ENCODE data around the gene CNTN3. TPM values are rescaled to one million over a fixed set of nuclear protein-coding genes. Genes with fewer than 3 reads are reported as not detected.

CNTN3 gene
- total and polyA plus RNA-seq, 11 donors = 0.25 to 4.3 (median 1.9) TPM

GRCh38 chr3:74601793-74602192, 12.7 kb downstream of the CNTN3 start:
- no peak for TF ChIP-seq POLR2A (IDR thresholded peaks at IDR 0.05)
- TF ChIP-seq CTCF (IDR thresholded peaks at IDR 0.05) = no peak
- WGBS, 4 donors = 79 to 96% (median 84%) methylated on average over 2 of the region's 2 CpGs
- Histone ChIP-seq H3K9me3 (peaks cover 0 to 4% (median 0%) of the 10 kb centered on the region in 12 donors), H3K4me1 (no peaks in the 10 kb centered on the region), H3K27me3 (peaks cover 0 to 1% (median 0%) of the 10 kb centered on the region in 9 donors), H3K27ac (no peak overlapping the region), H3K36me3 (no peaks in the 10 kb centered on the region), H3K4me3 (no peak overlapping the region)
- DNase-seq (no peak), ATAC-seq (no peak)
- intact Hi-C loops (cut with DNase I) = no loop called here

- TF ChIP-seq CTCF (IDR thresholded peaks at IDR 0.05) (no peak), POLR2A (IDR thresholded peaks at IDR 0.05) (no peak)
- no peak overlapping the region for H3K27ac ChIP-seq
- no peak for DNase-seq
- intact Hi-C loops (cut with DNase I) = no loop called here
- no peak for ATAC-seq
- peaks cover 0 to under 1% (median 0%) of the 10 kb centered on the region in 12 donors for H3K9me3 ChIP-seq
- no peaks in the 10 kb centered on the region for H3K27me3 ChIP-seq
- H3K36me3 ChIP-seq = no peaks in the 10 kb centered on the region
- no peaks in the 10 kb centered on the region for H3K4me1 ChIP-seq
- WGBS, 4 donors = 94 to 100% (median 96%) methylated on average over 2 of the region's 2 CpGs
- H3K4me3 ChIP-seq = no peak overlapping the region
Measured at GRCh38 chr3:74599564-74599963, 14.9 kb downstream of the CNTN3 start.

GRCh38 chr3:74593152-74593551, 21.3 kb downstream of the CNTN3 start:
- ATAC-seq = no peak
- no peaks in the 10 kb centered on the region for H3K36me3 ChIP-seq
- no peaks in the 10 kb centered on the region for H3K9me3 ChIP-seq
- intact Hi-C loops (cut with DNase I) = no loop called here
- H3K4me1 ChIP-seq = no peaks in the 10 kb centered on the region
- WGBS, 4 donors = 79 to 86% (median 83%) methylated on average over 3 of the region's 3 CpGs
- no peak for TF ChIP-seq POLR2A (IDR thresholded peaks at IDR 0.05)
- no peak for TF ChIP-seq CTCF (IDR thresholded peaks at IDR 0.05)
- no peaks in the 10 kb centered on the region for H3K27me3 ChIP-seq
- DNase-seq = no peak
- no peak overlapping the region for H3K4me3 ChIP-seq
- no peak overlapping the region for H3K27ac ChIP-seq

- intact Hi-C loops (cut with DNase I) = no loop called here
- Histone ChIP-seq H3K27ac (no peak overlapping the region), H3K4me3 (no peak overlapping the region), H3K4me1 (no peaks in the 10 kb centered on the region), H3K36me3 (no peaks in the 10 kb centered on the region), H3K9me3 (no peaks in the 10 kb centered on the region), H3K27me3 (no peaks in the 10 kb centered on the region)
- DNase-seq (no peak), ATAC-seq (no peak)
- TF ChIP-seq CTCF (IDR thresholded peaks at IDR 0.05) (no peak), POLR2A (IDR thresholded peaks at IDR 0.05) (no peak)
- WGBS, 4 donors = 53 to 68% (median 63%) methylated on average over 2 of the region's 2 CpGs
Measured at GRCh38 chr3:74592359-74592758, 22.1 kb downstream of the CNTN3 start.
